DOHH2 (cell line): ENCODE results near the gene DNAH5.

Experiments
- EZH2phosphoT487 ChIP-seq: fragments of 200-600 bp; sonication (generic); IDR thresholded peaks from 2 replicates; pipeline ENCODE4 v1.6.1; 2017; ENCODE audit warnings: borderline replicate concordance, mild to moderate bottlenecking, antibody characterized with exemption, low read length, moderate library complexity, mixed read lengths
- TF ChIP-seq, protein P1 (sequence below): fragments of 200-600 bp; sonication (generic); IDR thresholded peaks from one replicate; pipeline ENCODE4 v1.5.1; 2014; ENCODE audit warnings: antibody characterized with exemption, mild to moderate bottlenecking, low read depth, low read length; ENCODE audit not compliant: poor library complexity, severe bottlenecking

DNA sequence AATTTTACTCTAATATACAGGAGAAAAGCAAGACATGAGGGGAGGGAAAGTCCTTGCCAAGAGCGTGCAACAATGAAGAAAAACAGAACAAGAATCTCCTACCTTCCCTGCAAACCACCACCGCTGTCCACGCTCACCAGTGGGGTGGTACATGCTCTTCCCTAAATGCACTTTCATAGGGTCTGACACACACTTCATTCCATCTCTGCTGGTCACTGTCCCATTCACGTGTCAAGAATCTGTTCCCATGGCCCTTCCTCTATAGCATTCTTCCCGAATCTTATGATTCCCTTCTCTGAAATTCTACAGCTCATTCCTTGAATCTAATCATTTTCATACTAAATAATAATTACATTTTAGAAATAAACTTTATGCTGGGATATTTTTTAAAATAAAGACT lies 11.4 kb upstream of the DNAH5 start:
- TF ChIP-seq, protein P1, sequence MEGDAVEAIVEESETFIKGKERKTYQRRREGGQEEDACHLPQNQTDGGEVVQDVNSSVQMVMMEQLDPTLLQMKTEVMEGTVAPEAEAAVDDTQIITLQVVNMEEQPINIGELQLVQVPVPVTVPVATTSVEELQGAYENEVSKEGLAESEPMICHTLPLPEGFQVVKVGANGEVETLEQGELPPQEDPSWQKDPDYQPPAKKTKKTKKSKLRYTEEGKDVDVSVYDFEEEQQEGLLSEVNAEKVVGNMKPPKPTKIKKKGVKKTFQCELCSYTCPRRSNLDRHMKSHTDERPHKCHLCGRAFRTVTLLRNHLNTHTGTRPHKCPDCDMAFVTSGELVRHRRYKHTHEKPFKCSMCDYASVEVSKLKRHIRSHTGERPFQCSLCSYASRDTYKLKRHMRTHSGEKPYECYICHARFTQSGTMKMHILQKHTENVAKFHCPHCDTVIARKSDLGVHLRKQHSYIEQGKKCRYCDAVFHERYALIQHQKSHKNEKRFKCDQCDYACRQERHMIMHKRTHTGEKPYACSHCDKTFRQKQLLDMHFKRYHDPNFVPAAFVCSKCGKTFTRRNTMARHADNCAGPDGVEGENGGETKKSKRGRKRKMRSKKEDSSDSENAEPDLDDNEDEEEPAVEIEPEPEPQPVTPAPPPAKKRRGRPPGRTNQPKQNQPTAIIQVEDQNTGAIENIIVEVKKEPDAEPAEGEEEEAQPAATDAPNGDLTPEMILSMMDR: no peak
- TF ChIP-seq EZH2phosphoT487: no peak
